SK-N-SH (cell line): Measurements from ENCODE around the gene BAG1. TPM values are rescaled to one million over a fixed set of nuclear protein-coding genes. Genes with fewer than 3 reads are reported as not detected.

Experiments used
- CTCF ChIA-PET: fragments of 300-600, 350-600 bp; formaldehyde crosslinking; extraction: SDS; loops from one replicate; lab custom pipeline; 2021; lab: Yijun Ruan, JAX
- POLR2A ChIA-PET: fragments of 350-600 bp; sonication (Branson Sonifier 250); formaldehyde crosslinking; extraction: SDS; loops from one replicate; lab custom pipeline; 2020; ENCODE audit warnings: antibody characterized with exemption, inconsistent platforms; lab: Yijun Ruan, JAX
- DNase-seq: peaks from one replicate; pipeline ENCODE4 v3.0.0; 2012
- H2AFZ ChIP-seq: fragments of 200-600 bp; sonication (generic); 2 replicates; pipeline ENCODE4 v1.8.1; 2016; ENCODE audit warnings: antibody characterized with exemption, mild to moderate bottlenecking, low read depth
- H3F3A ChIP-seq: fragments of 200-600 bp; sonication (generic); replicated peaks from 2 replicates; pipeline ENCODE3; 2016; ENCODE audit warnings: antibody characterized with exemption, mild to moderate bottlenecking; ENCODE audit not compliant: insufficient read depth
- H3K27ac ChIP-seq, 2 experiments: fragments of 200-500 bp in 1 of 2; fragments of 200-600 bp in 1 of 2; sonication (Bioruptor generic) in 1 of 2; sonication (generic), shearing (Covaris generic) in 1 of 2; 2 replicates each; pipeline versions ENCODE4 v1.5.1 to v1.6.1; 2014 to 2016; ENCODE audit warnings: low read depth in 2 of 2, inconsistent platforms in 1 of 2, low read length in 1 of 2, mild to moderate bottlenecking in 1 of 2, mixed read lengths in 1 of 2
- H3K27me3 ChIP-seq: fragments of 200-600 bp; sonication (generic), shearing (Covaris generic); 2 replicates; pipeline ENCODE4 v1.6.1; 2016; ENCODE audit warnings: mixed run types; ENCODE audit not compliant: insufficient read depth
- H3K36me3 ChIP-seq, 2 experiments: fragments of 200-500 bp in 1 of 2; fragments of 200-600 bp in 1 of 2; sonication (Bioruptor generic) in 1 of 2; sonication (generic) in 1 of 2; replicated peaks in 1 of 2; 2 replicates each; pipeline versions ENCODE3 to v1.5.1; 2014 to 2016; ENCODE audit warnings: low read length in 1 of 2, mild to moderate bottlenecking in 1 of 2; ENCODE audit not compliant: insufficient read depth in 2 of 2, control insufficient read depth in 1 of 2
- H3K4me1 ChIP-seq, 2 experiments: fragments of 200-500 bp in 1 of 2; fragments of 200-600 bp in 1 of 2; sonication (Bioruptor generic) in 1 of 2; sonication (generic), shearing (Covaris generic) in 1 of 2; 2 replicates each; pipeline versions ENCODE4 v1.5.1 to v1.6.1; 2014 to 2016; ENCODE audit warnings: low read depth in 1 of 2, low read length in 1 of 2, mixed run types in 1 of 2; ENCODE audit not compliant: insufficient read depth in 2 of 2, control insufficient read depth in 1 of 2
- H3K4me2 ChIP-seq: fragments of 200-600 bp; sonication (generic), shearing (Covaris generic); 2 replicates; pipeline ENCODE4 v1.6.1; 2017; ENCODE audit warnings: mixed run types
- H3K4me3 ChIP-seq, 2 experiments: fragments of 200-500 bp in 1 of 2; fragments of 200-600 bp in 1 of 2; sonication (Bioruptor generic) in 1 of 2; sonication (generic), shearing (Covaris generic) in 1 of 2; 2 replicates each; pipeline versions ENCODE4 v1.5.1 to v1.8.1; 2014 to 2016; ENCODE audit warnings: low read depth in 2 of 2, inconsistent platforms in 1 of 2, low read length in 1 of 2, mild to moderate bottlenecking in 1 of 2, mixed read lengths in 1 of 2, moderate library complexity in 1 of 2
- H3K79me2 ChIP-seq: fragments of 200-600 bp; sonication (generic); 2 replicates; pipeline ENCODE4 v1.8.1; 2017; ENCODE audit warnings: mild to moderate bottlenecking; ENCODE audit not compliant: insufficient read depth
- H3K9ac ChIP-seq: fragments of 200-600 bp; sonication (generic); 2 replicates; pipeline ENCODE4 v1.6.1; 2017; ENCODE audit warnings: mixed run types
- H3K9me2 ChIP-seq: fragments of 200-600 bp; sonication (generic); 2 replicates; pipeline ENCODE4 v1.6.1; 2017; ENCODE audit warnings: mixed run types
- H3K9me3 ChIP-seq: fragments of 200-600 bp; sonication (generic); 2 replicates; pipeline ENCODE4 v1.6.1; 2017; ENCODE audit warnings: mixed run types, mild to moderate bottlenecking, moderate library complexity
- H4K20me1 ChIP-seq: fragments of 200-600 bp; sonication (generic); 2 replicates; pipeline ENCODE4 v1.6.1; 2017; ENCODE audit warnings: mild to moderate bottlenecking, mixed run types; ENCODE audit not compliant: insufficient read depth
- FOXJ3 ChIP-seq: sonication (generic); formaldehyde crosslinking; IDR thresholded peaks from 2 replicates; pipeline ENCODE4 v1.5.1; 2020; ENCODE audit warnings: mild to moderate bottlenecking, missing genetic modification reagents
- NFIC ChIP-seq: IDR thresholded peaks from 2 replicates; pipeline ENCODE4 v1.4.0; 2012; ENCODE audit warnings: borderline replicate concordance
- RFX5 ChIP-seq: IDR thresholded peaks from 2 replicates; pipeline ENCODE4 v1.6.1; 2012; ENCODE audit warnings: mild to moderate bottlenecking, improper control_type of control experiment, low read length
- SIN3A ChIP-seq: IDR thresholded peaks from 2 replicates; pipeline ENCODE4 v1.6.1; 2012; ENCODE audit warnings: low read depth, mild to moderate bottlenecking, low read length, moderate library complexity, borderline replicate concordance
- TCF12 ChIP-seq: IDR thresholded peaks from 2 replicates; pipeline ENCODE4 v1.4.0; 2012
- YY1 ChIP-seq: IDR thresholded peaks from 2 replicates; pipeline ENCODE4 v1.4.0; 2012; ENCODE audit warnings: low read depth, mild to moderate bottlenecking
- WGBS: methylation state at CpG from one replicate; pipeline ENCODE4 v1.1.6; 2017; ENCODE audit warnings: low lambda C conversion rate; 5-methylcytosine and 5-hydroxymethylcytosine counted together
- polyA plus RNA-seq, 3 experiments: library from polyadenylated mRNA; depleted of rRNA; stranded (reverse); fragments of >200 nt; gene quantifications; 2 replicates each; pipeline ENCODE4 v1.2.3, GENCODE V29; 2012
- TF ChIP-seq, protein P1 (sequence below): fragments of 150-350 bp; IDR thresholded peaks from 2 replicates; pipeline ENCODE4 v1.6.1; 2017; ENCODE audit warnings: antibody characterized with exemption, low read length, low read depth, borderline replicate concordance
- TF ChIP-seq, protein P2 (sequence below): fragments of 200-600 bp; sonication (generic); IDR thresholded peaks from 2 replicates; pipeline ENCODE4 v1.6.1; 2017; ENCODE audit warnings: antibody characterized with exemption, mild to moderate bottlenecking, moderate library complexity

BAG1 gene
- polyA plus RNA-seq, 1 of the 3 experiments (the other 2 are of a cell fraction) = 49.9 TPM

DNA sequence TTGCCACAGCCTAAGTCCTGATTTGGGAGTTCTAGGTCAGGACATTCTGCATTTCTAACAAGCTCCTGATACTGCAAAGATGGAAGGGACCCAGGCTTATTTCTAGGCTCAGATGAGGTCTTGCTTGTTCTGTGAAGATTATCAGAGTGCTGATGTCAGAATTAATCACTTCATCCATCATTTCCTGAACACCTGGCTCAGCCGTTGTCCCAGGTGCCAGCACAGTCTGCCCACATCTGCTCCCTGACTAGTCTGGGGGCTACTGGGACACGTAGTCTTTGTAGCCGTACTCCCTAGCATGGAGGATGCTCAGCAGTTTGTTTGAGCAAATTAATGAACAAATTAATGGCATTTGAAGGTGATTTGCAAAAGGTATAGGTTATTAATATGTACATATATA is 42.5 kb downstream of the BAG1 start:
- no peak overlapping the region for H3K4me3 ChIP-seq
- H3K4me1 ChIP-seq = peaks cover 2 to 3% of the 10 kb centered on the region in 2 experiments; a peak in 1 of 4 replicates
- no peaks in the 10 kb centered on the region for H4K20me1 ChIP-seq
- H3K9ac ChIP-seq = no peak overlapping the region
- TF ChIP-seq NFIC = no peak
- no peak for TF ChIP-seq SIN3A
- no peak for TF ChIP-seq RFX5
- TF ChIP-seq, protein P1, sequence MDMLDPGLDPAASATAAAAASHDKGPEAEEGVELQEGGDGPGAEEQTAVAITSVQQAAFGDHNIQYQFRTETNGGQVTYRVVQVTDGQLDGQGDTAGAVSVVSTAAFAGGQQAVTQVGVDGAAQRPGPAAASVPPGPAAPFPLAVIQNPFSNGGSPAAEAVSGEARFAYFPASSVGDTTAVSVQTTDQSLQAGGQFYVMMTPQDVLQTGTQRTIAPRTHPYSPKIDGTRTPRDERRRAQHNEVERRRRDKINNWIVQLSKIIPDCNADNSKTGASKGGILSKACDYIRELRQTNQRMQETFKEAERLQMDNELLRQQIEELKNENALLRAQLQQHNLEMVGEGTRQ = no peak
- no peak for TF ChIP-seq TCF12
- TF ChIP-seq FOXJ3 (CRISPR knock-in tag) = no peak
- TF ChIP-seq, protein P2, sequence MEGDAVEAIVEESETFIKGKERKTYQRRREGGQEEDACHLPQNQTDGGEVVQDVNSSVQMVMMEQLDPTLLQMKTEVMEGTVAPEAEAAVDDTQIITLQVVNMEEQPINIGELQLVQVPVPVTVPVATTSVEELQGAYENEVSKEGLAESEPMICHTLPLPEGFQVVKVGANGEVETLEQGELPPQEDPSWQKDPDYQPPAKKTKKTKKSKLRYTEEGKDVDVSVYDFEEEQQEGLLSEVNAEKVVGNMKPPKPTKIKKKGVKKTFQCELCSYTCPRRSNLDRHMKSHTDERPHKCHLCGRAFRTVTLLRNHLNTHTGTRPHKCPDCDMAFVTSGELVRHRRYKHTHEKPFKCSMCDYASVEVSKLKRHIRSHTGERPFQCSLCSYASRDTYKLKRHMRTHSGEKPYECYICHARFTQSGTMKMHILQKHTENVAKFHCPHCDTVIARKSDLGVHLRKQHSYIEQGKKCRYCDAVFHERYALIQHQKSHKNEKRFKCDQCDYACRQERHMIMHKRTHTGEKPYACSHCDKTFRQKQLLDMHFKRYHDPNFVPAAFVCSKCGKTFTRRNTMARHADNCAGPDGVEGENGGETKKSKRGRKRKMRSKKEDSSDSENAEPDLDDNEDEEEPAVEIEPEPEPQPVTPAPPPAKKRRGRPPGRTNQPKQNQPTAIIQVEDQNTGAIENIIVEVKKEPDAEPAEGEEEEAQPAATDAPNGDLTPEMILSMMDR = no peak
- H2AFZ ChIP-seq = no peak overlapping the region
- DNase-seq = no peak
- H3K9me3 ChIP-seq = no peaks in the 10 kb centered on the region
- H3K9me2 ChIP-seq = no peaks in the 10 kb centered on the region
- H3K27ac ChIP-seq = no peak overlapping the region
- no peaks in the 10 kb centered on the region for H3K79me2 ChIP-seq
- ChIA-PET CTCF (interaction anchor here (1.2 kb wide), 1 partner anchor 141 kb away, joined by 3 read pairs; no protein-coding TSS in a partner anchor), POLR2A (no interaction called here)
- H3F3A ChIP-seq = no peaks in the 10 kb centered on the region
- H3K36me3 ChIP-seq = no peaks in the 10 kb centered on the region
- H3K4me2 ChIP-seq = no peak overlapping the region
- 78% methylated on average over 3 of the region's 3 CpGs for WGBS
- no peaks in the 10 kb centered on the region for H3K27me3 ChIP-seq

DNA sequence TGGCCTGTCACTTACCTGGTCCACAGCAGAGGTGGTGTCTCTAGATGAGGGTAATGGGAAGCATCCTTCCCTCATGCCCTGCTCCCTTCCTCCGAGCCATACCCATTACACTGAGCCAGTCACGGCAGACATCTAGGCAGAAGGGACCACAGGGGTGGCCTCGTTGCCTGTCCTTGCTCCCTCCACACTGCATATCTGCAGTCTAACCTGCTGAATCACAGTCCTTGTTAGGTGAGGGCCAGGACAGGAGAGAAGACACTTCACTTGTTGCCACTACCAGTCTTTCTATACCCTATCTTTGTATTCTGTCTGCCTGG is 43.0 kb downstream of the BAG1 start:
- H3K4me3 ChIP-seq = no peak overlapping the region
- WGBS = 82% methylated on average over 3 of the region's 3 CpGs
- no peaks in the 10 kb centered on the region for H3K9me2 ChIP-seq
- no peak overlapping the region for H3K4me2 ChIP-seq
- H3K27me3 ChIP-seq = no peaks in the 10 kb centered on the region
- no peaks in the 10 kb centered on the region for H3K36me3 ChIP-seq
- no peaks in the 10 kb centered on the region for H3K79me2 ChIP-seq
- H3K9ac ChIP-seq = no peak overlapping the region
- TF ChIP-seq YY1 = no peak
- H4K20me1 ChIP-seq = no peaks in the 10 kb centered on the region
- no peaks in the 10 kb centered on the region for H3K9me3 ChIP-seq
- no peaks in the 10 kb centered on the region for H3F3A ChIP-seq
- CTCF ChIA-PET = interaction anchor here (1.2 kb wide), 1 partner anchor 141 kb away, joined by 3 read pairs; no protein-coding TSS in a partner anchor
- peaks cover 2 to 3% of the 10 kb centered on the region in 2 experiments; a peak in 1 of 4 replicates for H3K4me1 ChIP-seq
- no peak overlapping the region for H2AFZ ChIP-seq
- H3K27ac ChIP-seq = no peak overlapping the region
- DNase-seq = no peak
- POLR2A ChIA-PET = no interaction called here
